ENCODE results near the gene FLOT2. TPM values are rescaled to one million over a fixed set of nuclear protein-coding genes. Genes with fewer than 3 reads are reported as not detected.

FLOT2 gene
- total and polyA plus RNA-seq, 10 of the 15 experiments (the other 5 are each of a cell fraction or from before 2014, with no cell fraction given), result 56.8 to 302 (median 149) TPM

GRCh38 chr17:28900986-28901726 lies 3.6 kb upstream of the FLOT2 start (continued):
- peak in 1 of 2 experiments; percentile 32; a peak in 1 of 4 replicates for TF ChIP-seq BHLHE40 (IDR thresholded peaks at IDR 0.05; ENCODE audit: borderline replicate concordance in 1 of 2, low read depth in 2 of 2, low read length in 1 of 2)
- TF ChIP-seq SREBF1 (IDR thresholded peaks at IDR 0.05; ENCODE audit: low read length), result no peak
- TF ChIP-seq ZZZ3 (IDR thresholded peaks at IDR 0.05; ENCODE audit: control insufficient read depth, insufficient read length, low read depth), result no peak
- TF ChIP-seq CREB1 (IDR thresholded peaks at IDR 0.05; ENCODE audit: low read depth), result no peak
- no peak for TF ChIP-seq RB1 (IDR thresholded peaks at IDR 0.05; ENCODE audit: borderline replicate concordance)
- TF ChIP-seq RAD21 (IDR thresholded peaks at IDR 0.05; ENCODE audit: insufficient read depth, low read depth, low read length), result no peak
- TF ChIP-seq FOXM1 (IDR thresholded peaks at IDR 0.05; ENCODE audit: low read depth, low read length), result no peak
- TF ChIP-seq ATF2 (IDR thresholded peaks at IDR 0.05; ENCODE audit: low read length), result no peak
- no peak for TF ChIP-seq GABPA (IDR thresholded peaks at IDR 0.05; ENCODE audit: low read depth)
- TF ChIP-seq JUND (IDR thresholded peaks at IDR 0.05; ENCODE audit: low read depth, low read length), result no peak
- no peak for TF ChIP-seq BMI1 (IDR thresholded peaks at IDR 0.05; ENCODE audit: borderline replicate concordance)
- TF ChIP-seq SPI1 (IDR thresholded peaks at IDR 0.05; ENCODE audit: borderline replicate concordance, insufficient read depth, low read depth, low read length), result peak; percentile 62; the same call in 1 of the 2 replicates
- TF ChIP-seq RCOR1 (conservative IDR thresholded peaks at IDR 0.05; ENCODE audit: low read depth, low read length), result no peak
- no peak for TF ChIP-seq SMAD5 (IDR thresholded peaks at IDR 0.05; ENCODE audit: low read depth)
- no peak for TF ChIP-seq MTA2 (IDR thresholded peaks at IDR 0.05; ENCODE audit: low read depth)
- no peak for TF ChIP-seq MEF2B (IDR thresholded peaks at IDR 0.05; ENCODE audit: partially characterized antibody, poor library complexity, severe bottlenecking)
- TF ChIP-seq, protein P1, sequence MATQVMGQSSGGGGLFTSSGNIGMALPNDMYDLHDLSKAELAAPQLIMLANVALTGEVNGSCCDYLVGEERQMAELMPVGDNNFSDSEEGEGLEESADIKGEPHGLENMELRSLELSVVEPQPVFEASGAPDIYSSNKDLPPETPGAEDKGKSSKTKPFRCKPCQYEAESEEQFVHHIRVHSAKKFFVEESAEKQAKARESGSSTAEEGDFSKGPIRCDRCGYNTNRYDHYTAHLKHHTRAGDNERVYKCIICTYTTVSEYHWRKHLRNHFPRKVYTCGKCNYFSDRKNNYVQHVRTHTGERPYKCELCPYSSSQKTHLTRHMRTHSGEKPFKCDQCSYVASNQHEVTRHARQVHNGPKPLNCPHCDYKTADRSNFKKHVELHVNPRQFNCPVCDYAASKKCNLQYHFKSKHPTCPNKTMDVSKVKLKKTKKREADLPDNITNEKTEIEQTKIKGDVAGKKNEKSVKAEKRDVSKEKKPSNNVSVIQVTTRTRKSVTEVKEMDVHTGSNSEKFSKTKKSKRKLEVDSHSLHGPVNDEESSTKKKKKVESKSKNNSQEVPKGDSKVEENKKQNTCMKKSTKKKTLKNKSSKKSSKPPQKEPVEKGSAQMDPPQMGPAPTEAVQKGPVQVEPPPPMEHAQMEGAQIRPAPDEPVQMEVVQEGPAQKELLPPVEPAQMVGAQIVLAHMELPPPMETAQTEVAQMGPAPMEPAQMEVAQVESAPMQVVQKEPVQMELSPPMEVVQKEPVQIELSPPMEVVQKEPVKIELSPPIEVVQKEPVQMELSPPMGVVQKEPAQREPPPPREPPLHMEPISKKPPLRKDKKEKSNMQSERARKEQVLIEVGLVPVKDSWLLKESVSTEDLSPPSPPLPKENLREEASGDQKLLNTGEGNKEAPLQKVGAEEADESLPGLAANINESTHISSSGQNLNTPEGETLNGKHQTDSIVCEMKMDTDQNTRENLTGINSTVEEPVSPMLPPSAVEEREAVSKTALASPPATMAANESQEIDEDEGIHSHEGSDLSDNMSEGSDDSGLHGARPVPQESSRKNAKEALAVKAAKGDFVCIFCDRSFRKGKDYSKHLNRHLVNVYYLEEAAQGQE (IDR thresholded peaks at IDR 0.05; ENCODE audit: low read depth, low read length), result no peak
- TF ChIP-seq ATF7 (IDR thresholded peaks at IDR 0.05; ENCODE audit: low read depth), result peak; percentile 34; the same call in 1 of the 2 replicates
- TF ChIP-seq NFIC (IDR thresholded peaks at IDR 0.05; ENCODE audit: low read depth, low read length), result no peak
- no peak for TF ChIP-seq SRF (IDR thresholded peaks at IDR 0.05; ENCODE audit: low read depth in 2 of 2, low read length in 2 of 2)
- TF ChIP-seq MYC (IDR thresholded peaks at IDR 0.05; ENCODE audit: insufficient read depth, insufficient read length, insufficient replicate concordance, low read length, severe bottlenecking), result no peak
- no peak for TF ChIP-seq HCFC1 (IDR thresholded peaks at IDR 0.05; ENCODE audit: low read length)

Measured in GM12878 (cell line).